ENCODE measurements around the gene MYL12B.

GRCh38 chr18:3219631-3220335 lies 42.1 kb upstream of the MYL12B start, which contains the start of gene MYOM1:
- TF ChIP-seq EZH2 (IDR thresholded peaks at IDR 0.05; ENCODE audit: borderline replicate concordance, low read depth, low read length, severe bottlenecking): no peak
- TF ChIP-seq CTCF (IDR thresholded peaks at IDR 0.05; ENCODE audit: borderline replicate concordance, extremely low read depth, low read length, poor library complexity, severe bottlenecking): no peak
